SK-N-SH treated with all-trans-retinoic acid at 6 μM for 48 hours (cell line): ENCODE data around the gene ZNF622.

Experiments
- ARNTL ChIP-seq: fragments of 450-650 bp; formaldehyde crosslinking; IDR thresholded peaks from 2 replicates; pipeline ENCODE4 v1.5.0; 2020; ENCODE audit warnings: low read depth, mild to moderate bottlenecking, moderate library complexity, borderline replicate concordance
- CREB5 ChIP-seq: fragments of 250-450 bp; sonication (Bioruptor Pico); IDR thresholded peaks from 2 replicates; pipeline ENCODE4 v1.5.1; 2020; ENCODE audit warnings: low read depth, mild to moderate bottlenecking, moderate library complexity
- GLIS3 ChIP-seq: fragments of 250-450 bp; sonication (Bioruptor Pico); IDR thresholded peaks from 2 replicates; pipeline ENCODE4 v1.5.0; 2020; ENCODE audit warnings: mild to moderate bottlenecking, moderate library complexity
- ISL1 ChIP-seq: fragments of 250-450 bp; sonication (Bioruptor Pico); IDR thresholded peaks from 2 replicates; pipeline ENCODE4 v2.1.2; 2022; ENCODE audit warnings: mild to moderate bottlenecking, moderate library complexity
- PATZ1 ChIP-seq: fragments of 250-450 bp; sonication (Bioruptor Pico); IDR thresholded peaks from 2 replicates; pipeline ENCODE4 v1.8.0; 2020; ENCODE audit warnings: mild to moderate bottlenecking, moderate library complexity, borderline replicate concordance
- POU6F1 ChIP-seq: fragments of 250-450 bp; sonication (Bioruptor Pico); IDR thresholded peaks from 2 replicates; pipeline ENCODE4 v1.8.0; 2021; ENCODE audit warnings: low read depth, mild to moderate bottlenecking, moderate library complexity, borderline replicate concordance
- RARB ChIP-seq: fragments of 250-450 bp; sonication (Bioruptor Pico); IDR thresholded peaks from 2 replicates; pipeline ENCODE4 v1.8.0; 2021; ENCODE audit warnings: mild to moderate bottlenecking, moderate library complexity
- SNAI2 ChIP-seq: fragments of 250-450 bp; sonication (Bioruptor Pico); IDR thresholded peaks from 2 replicates; pipeline ENCODE4 v1.5.0; 2020; ENCODE audit warnings: mild to moderate bottlenecking, moderate library complexity
- TCF4 ChIP-seq: fragments of 250-450 bp; sonication (Bioruptor Pico); IDR thresholded peaks from 2 replicates; pipeline ENCODE4 v1.8.0; 2021; ENCODE audit warnings: mild to moderate bottlenecking, moderate library complexity, borderline replicate concordance
- TOX ChIP-seq: fragments of 250-450 bp; sonication (Bioruptor Pico); IDR thresholded peaks from 2 replicates; pipeline ENCODE4 v1.8.0; 2021; ENCODE audit warnings: mild to moderate bottlenecking, moderate library complexity, borderline replicate concordance
- ZFP3 ChIP-seq: fragments of 250-450 bp; sonication (Bioruptor Pico); IDR thresholded peaks from 2 replicates; pipeline ENCODE4 v1.5.0; 2020; ENCODE audit warnings: mild to moderate bottlenecking, moderate library complexity
- ZFP30 ChIP-seq: fragments of 450-650 bp; formaldehyde crosslinking; IDR thresholded peaks from 2 replicates; pipeline ENCODE4 v1.5.0; 2022; ENCODE audit warnings: mild to moderate bottlenecking, moderate library complexity
- ZNF70 ChIP-seq: fragments of 450-650 bp; formaldehyde crosslinking; IDR thresholded peaks from 2 replicates; pipeline ENCODE4 v1.5.0; 2020; ENCODE audit warnings: mild to moderate bottlenecking, moderate library complexity
- ZNF8 ChIP-seq: fragments of 450-650 bp; formaldehyde crosslinking; IDR thresholded peaks from 2 replicates; pipeline ENCODE4 v1.5.0; 2020; ENCODE audit warnings: mild to moderate bottlenecking, moderate library complexity

GRCh38 chr5:16457853-16458252, 7.7 kb downstream of the ZNF622 start:
- TF ChIP-seq POU6F1 (CRISPR knock-in tag) (no peak), TOX (CRISPR knock-in tag) (no peak), RARB (CRISPR knock-in tag) (no peak), ZFP30 (CRISPR knock-in tag) (no peak), PATZ1 (no peak), GLIS3 (CRISPR knock-in tag) (no peak), ZNF8 (CRISPR knock-in tag) (no peak), ZFP3 (CRISPR knock-in tag) (no peak), ZNF70 (CRISPR knock-in tag) (no peak), CREB5 (CRISPR knock-in tag) (no peak), SNAI2 (CRISPR knock-in tag) (no peak), ARNTL (CRISPR knock-in tag) (no peak), ISL1 (no peak), TCF4 (CRISPR knock-in tag) (no peak)
